Motor neuron (in vitro differentiated cells): ENCODE data around the gene XRCC3. TPM values are rescaled to one million over a fixed set of nuclear protein-coding genes. Genes with fewer than 3 reads are reported as not detected.
A peak's percentile ranks its signal among the peaks of the same experiment; 100 is the strongest.

ENCODE experiments used
- ATAC-seq, 8 experiments: fragments of 200-7000 bp; cut with Tn5 transposase; replicated peaks in 6 of 8; 2 replicates each; pipeline ENCODE4 v1.8.0; 2021; ENCODE audit warnings: mild to moderate bottlenecking in 8 of 8, moderate library complexity in 8 of 8
- H3K27ac ChIP-seq, 2 donors: fragments of 250-450 bp; sonication (Bioruptor Pico); 2 replicates each; pipeline ENCODE4 v1.9.0; 2021; ENCODE audit warnings: antibody characterized with exemption in 2 of 2, mild to moderate bottlenecking in 2 of 2, moderate library complexity in 1 of 2
- H3K4me1 ChIP-seq, 2 donors: fragments of 250-450 bp; sonication (Bioruptor Pico); replicated peaks in 1 of 2; 2 replicates each; pipeline ENCODE4 v1.6.1; 2021; ENCODE audit warnings: antibody characterized with exemption in 2 of 2, mild to moderate bottlenecking in 2 of 2, moderate library complexity in 1 of 2
- H3K4me3 ChIP-seq, 5 donors: fragments of 250-450 bp; sonication (Bioruptor Pico); 2 replicates each; pipeline ENCODE4 v1.9.0; 2021; ENCODE audit warnings: antibody characterized with exemption in 5 of 5, mild to moderate bottlenecking in 5 of 5, moderate library complexity in 4 of 5
- WGBS, 10 experiments: fragments of 450-650 bp; shearing (Covaris generic); methylation state at CpG; one replicate each; pipeline ENCODE4 v1.0.0; 2022; 5-methylcytosine and 5-hydroxymethylcytosine counted together
- in situ Hi-C, 9 experiments: fragments of 400-800 bp; cut with MboI; loops; one replicate each; pipeline ENCODE4 v1.15.0; 2021; ENCODE audit warnings: low sequenced_read_pairs in 9 of 9, low pct_unique_long_range_greater_than_20kb in 2 of 9; ENCODE audit not compliant: unreplicated experiment in 9 of 9
- total RNA-seq, 8 experiments: library from RNA; unstranded; fragments of 300-600 nt; gene quantifications; 2 replicates each; pipeline versions ENCODE4 v1.2.3 to v1.2.4, GENCODE V29; 2022

The XRCC3 gene
- total RNA-seq, 8 experiments from 2014 or later, result 5.5 to 31.2 (median 7.5) TPM

GRCh38 chr14:103714063-103714724 is 1.1 kb downstream of the XRCC3 start:
- in situ Hi-C loops, result no loop called here
- H3K4me3 ChIP-seq, result peak overlapping the region; percentile 53 to 74 (median 64)
- WGBS, 10 experiments, result 10 to 86% (median 59%) methylated on average over 1 to 8 of the region's 16 CpGs; no CpG with 5 or more reads in 1 of the 10 experiments
- no peak for ATAC-seq
- H3K4me1 ChIP-seq, result peaks cover 30 to 35% of the 10 kb centered on the region in 2 donors
- no peak overlapping the region for H3K27ac ChIP-seq

GRCh38 chr14:103713304-103714062 is 1.8 kb downstream of the XRCC3 start:
- ATAC-seq, result no peak
- peaks cover 23 to 28% of the 10 kb centered on the region in 2 donors for H3K4me1 ChIP-seq
- in situ Hi-C loops, result no loop called here
- WGBS, 10 experiments, result 68 to 100% (median 80%) methylated on average over 1 to 7 of the region's 18 CpGs; no CpG with 5 or more reads in 3 of the 10 experiments
- H3K4me3 ChIP-seq, result no peak overlapping the region
- H3K27ac ChIP-seq, result no peak overlapping the region

- 54 to 100% (median 97%) methylated on average over 1 to 4 of the region's 24 CpGs; no CpG with 5 or more reads in 4 of the 10 experiments for WGBS, 10 experiments
Measured at GRCh38 chr14:103712633-103713247, 2.5 kb downstream of the XRCC3 start.

GRCh38 chr14:103711516-103712431 is 3.5 kb downstream of the XRCC3 start:
- Histone ChIP-seq H3K4me3 (no peak overlapping the region), H3K27ac (no peak overlapping the region), H3K4me1 (peaks cover 6 to 11% of the 10 kb centered on the region in 2 donors)
- ATAC-seq, result peak in 1 of 8 experiments; percentile 0
- in situ Hi-C loops, result no loop called here
- 18 to 100% (median 70%) methylated on average over 1 to 12 of the region's 27 CpGs; no CpG with 5 or more reads in 1 of the 10 experiments for WGBS, 10 experiments

More at GRCh38 chr14:103712633-103713247, 2.5 kb downstream of the XRCC3 start:
- H3K4me1 ChIP-seq, result peaks cover 16 to 21% of the 10 kb centered on the region in 2 donors
- no peak overlapping the region for H3K4me3 ChIP-seq
- no peak for ATAC-seq
- in situ Hi-C loops, result no loop called here
- no peak overlapping the region for H3K27ac ChIP-seq

GRCh38 chr14:103710771-103711377 is 4.4 kb downstream of the XRCC3 start:
- H3K27ac ChIP-seq, result no peak overlapping the region
- in situ Hi-C loops, result no loop called here
- H3K4me3 ChIP-seq, result no peak overlapping the region
- H3K4me1 ChIP-seq, result peaks cover 4 to 10% of the 10 kb centered on the region in 2 donors
- ATAC-seq, result no peak
- 23 to 100% (median 40%) methylated on average over 1 to 8 of the region's 9 CpGs; no CpG with 5 or more reads in 3 of the 10 experiments for WGBS, 10 experiments

- no peak overlapping the region for H3K4me3 ChIP-seq
- 75 to 90% methylated on average over 2 to 4 of the region's 15 CpGs; no CpG with 5 or more reads in 8 of the 10 experiments for WGBS, 10 experiments
- H3K27ac ChIP-seq, result no peak overlapping the region
- ATAC-seq, result no peak
- H3K4me1 ChIP-seq, result peaks cover 4 to 10% of the 10 kb centered on the region in 2 donors
- in situ Hi-C loops, result no loop called here
Measured at GRCh38 chr14:103709814-103710213, 5.4 kb downstream of the XRCC3 start.

- 67 to 100% (median 91%) methylated on average over 1 to 11 of the region's 18 CpGs; no CpG with 5 or more reads in 4 of the 10 experiments for WGBS, 10 experiments
Measured at GRCh38 chr14:103708750-103709187, 6.5 kb downstream of the XRCC3 start.

GRCh38 chr14:103707329-103708263 is 7.7 kb downstream of the XRCC3 start:
- in situ Hi-C loops, result no loop called here
- ATAC-seq, result peak in 1 of 8 experiments; percentile 45
- Histone ChIP-seq H3K27ac (no peak overlapping the region), H3K4me3 (no peak overlapping the region), H3K4me1 (peaks cover 0 to 7% of the 10 kb centered on the region in 2 donors)
- 51 to 100% (median 100%) methylated on average over 1 to 5 of the region's 29 CpGs; no CpG with 5 or more reads in 6 of the 10 experiments for WGBS, 10 experiments

More at GRCh38 chr14:103708750-103709187, 6.5 kb downstream of the XRCC3 start:
- Histone ChIP-seq H3K4me3 (no peak overlapping the region), H3K4me1 (peaks cover 0 to 7% of the 10 kb centered on the region in 2 donors), H3K27ac (no peak overlapping the region)
- in situ Hi-C loops, result no loop called here
- ATAC-seq, result no peak

GRCh38 chr14:103706551-103707328 is 8.5 kb downstream of the XRCC3 start:
- ATAC-seq, result no peak
- Histone ChIP-seq H3K4me1 (peaks cover 0 to 7% of the 10 kb centered on the region in 2 donors), H3K4me3 (no peak overlapping the region), H3K27ac (no peak overlapping the region)
- WGBS, 10 experiments, result 80 to 100% (median 97%) methylated on average over 1 to 9 of the region's 41 CpGs; no CpG with 5 or more reads in 4 of the 10 experiments
- in situ Hi-C loops, result no loop called here

- in situ Hi-C loops, result no loop called here
- 80 to 100% (median 90%) methylated on average over 1 to 4 of the region's 28 CpGs; no CpG with 5 or more reads in 7 of the 10 experiments for WGBS, 10 experiments
- peak in 5 of 8 experiments; percentile 5 to 66 (median 50) for ATAC-seq
- H3K4me1 ChIP-seq, result no peaks in the 10 kb centered on the region
- H3K27ac ChIP-seq, result peak overlapping the region in 1 of 2 donors; percentile 23
- no peak overlapping the region for H3K4me3 ChIP-seq
Measured at GRCh38 chr14:103705504-103706284, 9.6 kb downstream of the XRCC3 start.
